Stimulated activated naive CD4-positive, alpha-beta T cell treated with Interleukin-2 at 50 U/mL for 16 hours (primary cell): ENCODE measurements around the gene SLC6A1.

Experiments used
- DNase-seq: peaks from one replicate; lab custom pipeline; 2025; lab: John Stamatoyannopoulos, UW

The SLC6A1 gene

GRCh38 chr3:10970306-10970960 is 22.1 kb upstream of the SLC6A1 start:
- no peak for DNase-seq

GRCh38 chr3:10972072-10972782 is 20.3 kb upstream of the SLC6A1 start:
- no peak for DNase-seq

GRCh38 chr3:10973046-10973595 is 19.4 kb upstream of the SLC6A1 start:
- DNase-seq = no peak

GRCh38 chr3:10974131-10974530 is 18.4 kb upstream of the SLC6A1 start:
- no peak for DNase-seq

- no peak for DNase-seq
Observed at GRCh38 chr3:10974746-10975375, 17.7 kb upstream of the SLC6A1 start.

GRCh38 chr3:10975695-10976234 is 16.8 kb upstream of the SLC6A1 start:
- no peak for DNase-seq

- DNase-seq = no peak
Observed at GRCh38 chr3:10976770-10977169, 15.8 kb upstream of the SLC6A1 start.

GRCh38 chr3:10977892-10978510 is 14.5 kb upstream of the SLC6A1 start:
- no peak for DNase-seq

GRCh38 chr3:10978956-10979355 is 13.6 kb upstream of the SLC6A1 start:
- DNase-seq = no peak

- DNase-seq = no peak
Observed at GRCh38 chr3:10980312-10980711, 12.2 kb upstream of the SLC6A1 start.

- DNase-seq = no peak
Observed at GRCh38 chr3:10981031-10981430, 11.5 kb upstream of the SLC6A1 start.

- no peak for DNase-seq
Observed at GRCh38 chr3:10981961-10982360, 10.6 kb upstream of the SLC6A1 start.

GRCh38 chr3:10982782-10983181 is 9.8 kb upstream of the SLC6A1 start:
- no peak for DNase-seq

- DNase-seq = no peak
Observed at GRCh38 chr3:10983219-10983916, 9.2 kb upstream of the SLC6A1 start.

- DNase-seq = no peak
Observed at GRCh38 chr3:10984371-10984896, 8.1 kb upstream of the SLC6A1 start.

- no peak for DNase-seq
Observed at GRCh38 chr3:10985181-10985580, 7.4 kb upstream of the SLC6A1 start.

- DNase-seq = no peak
Observed at GRCh38 chr3:10986592-10986991, 6.0 kb upstream of the SLC6A1 start.

GRCh38 chr3:10988001-10988665 is 4.4 kb upstream of the SLC6A1 start:
- no peak for DNase-seq

- no peak for DNase-seq
Observed at GRCh38 chr3:10988991-10989484, 3.5 kb upstream of the SLC6A1 start.

GRCh38 chr3:10992943-10993728 is 588 bp downstream of the SLC6A1 start:
- no peak for DNase-seq
